ENCODE measurements around the gene LRRC45. TPM values are rescaled to one million over a fixed set of nuclear protein-coding genes. Genes with fewer than 3 reads are reported as not detected.

LRRC45 gene
- total RNA-seq, 2 donors from 2014 or later: 22.2 to 24.1 TPM

- WGBS: 56% methylated on average over 19 of the region's 19 CpGs
- no peaks in the 10 kb centered on the region for H3K27me3 ChIP-seq (replicated peaks; ENCODE audit: insufficient read depth)
- H3K4me1 ChIP-seq (replicated peaks): peaks cover 11% of the 10 kb centered on the region
- intact Hi-C loops (cut with DNase I): no loop called here
- no peak overlapping the region for H3K4me3 ChIP-seq
- H3K36me3 ChIP-seq: no peaks in the 10 kb centered on the region
- TF ChIP-seq POLR2AphosphoS5 (IDR thresholded peaks at IDR 0.05) (peak; percentile 21), CTCF (IDR thresholded peaks at IDR 0.05) (no peak)
- H3K27ac ChIP-seq: no peak overlapping the region
- DNase-seq (ENCODE audit: low spot score): no peak
- no peaks in the 10 kb centered on the region for H3K9me3 ChIP-seq
Observed at GRCh38 chr17:82018152-82018988, 4.7 kb upstream of the LRRC45 start.

GRCh38 chr17:82018989-82019689, 4.0 kb upstream of the LRRC45 start:
- Histone ChIP-seq H3K36me3 (no peaks in the 10 kb centered on the region), H3K27me3 (replicated peaks; ENCODE audit: insufficient read depth) (no peaks in the 10 kb centered on the region), H3K4me1 (replicated peaks) (peaks cover 16% of the 10 kb centered on the region), H3K27ac (no peak overlapping the region), H3K4me3 (no peak overlapping the region), H3K9me3 (no peaks in the 10 kb centered on the region)
- no peak for TF ChIP-seq CTCF (IDR thresholded peaks at IDR 0.05)
- TF ChIP-seq POLR2AphosphoS5 (IDR thresholded peaks at IDR 0.05): no peak
- no peak for TF ChIP-seq POLR2A (IDR thresholded peaks at IDR 0.05)
- DNase-seq (ENCODE audit: low spot score): no peak
- WGBS: 81% methylated on average over 33 of the region's 33 CpGs
- intact Hi-C loops (cut with DNase I): no loop called here

GRCh38 chr17:82019690-82020571, 3.2 kb upstream of the LRRC45 start:
- H3K27me3 ChIP-seq (replicated peaks; ENCODE audit: insufficient read depth): no peaks in the 10 kb centered on the region
- no peak overlapping the region for H3K27ac ChIP-seq
- H3K36me3 ChIP-seq: no peaks in the 10 kb centered on the region
- 66% methylated on average over 31 of the region's 34 CpGs for WGBS
- no peaks in the 10 kb centered on the region for H3K9me3 ChIP-seq
- intact Hi-C loops (cut with DNase I): loop anchor here (2.0 kb wide), 1 partner anchor 61 kb away; no protein-coding TSS in a partner anchor
- no peak overlapping the region for H3K4me3 ChIP-seq
- peaks cover 18% of the 10 kb centered on the region for H3K4me1 ChIP-seq (replicated peaks)
- no peak for DNase-seq (ENCODE audit: low spot score)
- TF ChIP-seq CTCF (IDR thresholded peaks at IDR 0.05): peak; percentile 36 to 55 (median 40)
- TF ChIP-seq POLR2AphosphoS5 (IDR thresholded peaks at IDR 0.05): no peak

GRCh38 chr17:82020572-82021106, 2.5 kb upstream of the LRRC45 start:
- intact Hi-C loops (cut with DNase I): loop anchor here (2.0 kb wide), 1 partner anchor 62 kb away; no protein-coding TSS in a partner anchor
- H3K4me3 ChIP-seq: no peak overlapping the region

More at GRCh38 chr17:82020572-82021106, 2.5 kb upstream of the LRRC45 start:
- peaks cover 18% of the 10 kb centered on the region for H3K4me1 ChIP-seq (replicated peaks)
- H3K27ac ChIP-seq: no peak overlapping the region
- no peaks in the 10 kb centered on the region for H3K27me3 ChIP-seq (replicated peaks; ENCODE audit: insufficient read depth)
- H3K36me3 ChIP-seq: no peaks in the 10 kb centered on the region
- WGBS: 79% methylated on average over 14 of the region's 14 CpGs
- DNase-seq (ENCODE audit: low spot score): no peak
- H3K9me3 ChIP-seq: no peaks in the 10 kb centered on the region
- TF ChIP-seq CTCF (IDR thresholded peaks at IDR 0.05): no peak
- TF ChIP-seq POLR2A (IDR thresholded peaks at IDR 0.05): no peak
- no peak for TF ChIP-seq POLR2AphosphoS5 (IDR thresholded peaks at IDR 0.05)

Measured in prostate gland (tissue), 2 donors.